Cardiac muscle cell (in vitro differentiated cells and primary cell): ENCODE data around the gene PROCR. TPM values are rescaled to one million over a fixed set of nuclear protein-coding genes. Genes with fewer than 3 reads are reported as not detected.
A peak's percentile ranks its signal among the peaks of the same experiment; 100 is the strongest.
"Not testable (repeated sequence)": the region's sequence is repeated elsewhere in the genome, so short reads cannot be mapped to it uniquely, and the experiment has no call there.

Experiments used
- DNase-seq, 2 donors: peaks; one replicate each; pipeline versions ENCODE4 v3.0.0 to v3.0.0-alpha.2; 2010 to 2017; ENCODE audit warnings: low read depth in 1 of 2, low spot score in 1 of 2
- H3K27ac ChIP-seq: fragments of 200-600 bp; sonication (generic); 2 replicates; pipeline ENCODE4 v1.5.1; 2016
- H3K27me3 ChIP-seq: fragments of 200-600 bp; sonication (generic); 2 replicates; pipeline ENCODE4 v1.6.0; 2016; ENCODE audit warnings: control low read depth
- H3K36me3 ChIP-seq: fragments of 200-600 bp; sonication (generic); 2 replicates; pipeline ENCODE4 v1.5.1; 2016; ENCODE audit warnings: control low read depth
- H3K4me1 ChIP-seq: fragments of 200-600 bp; sonication (generic); 2 replicates; pipeline ENCODE4 v1.8.1; 2017; ENCODE audit warnings: low read depth, mild to moderate bottlenecking, mixed run types
- H3K4me3 ChIP-seq: fragments of 200-600 bp; sonication (generic); 2 replicates; pipeline ENCODE4 v1.5.1; 2016; ENCODE audit warnings: mild to moderate bottlenecking
- H3K9me3 ChIP-seq: fragments of 200-600 bp; sonication (generic); 2 replicates; pipeline ENCODE4 v1.5.1; 2017; ENCODE audit warnings: low read depth, mild to moderate bottlenecking, control low read depth
- polyA plus RNA-seq: library from polyadenylated mRNA; unstranded; fragments of >200 nt; fragmentation: Nextera tagmentation; extraction: Ambion mirVana; gene quantifications from 2 replicates; pipeline ENCODE4 v1.2.1, GENCODE V29; 2016
- total RNA-seq: library from RNA; depleted of rRNA; stranded (reverse); fragments of >200 nt; gene quantifications from 2 replicates; pipeline ENCODE4 v1.2.3, GENCODE V29; 2016
- TF ChIP-seq, protein P1 (sequence below): IDR thresholded peaks from 2 replicates; pipeline ENCODE4 v1.5.1; 2012; ENCODE audit warnings: low read depth, mild to moderate bottlenecking, low read length

PROCR gene
- total and polyA plus RNA-seq, 2 experiments from 2014 or later, result 11.6 to 13.7 TPM

DNA sequence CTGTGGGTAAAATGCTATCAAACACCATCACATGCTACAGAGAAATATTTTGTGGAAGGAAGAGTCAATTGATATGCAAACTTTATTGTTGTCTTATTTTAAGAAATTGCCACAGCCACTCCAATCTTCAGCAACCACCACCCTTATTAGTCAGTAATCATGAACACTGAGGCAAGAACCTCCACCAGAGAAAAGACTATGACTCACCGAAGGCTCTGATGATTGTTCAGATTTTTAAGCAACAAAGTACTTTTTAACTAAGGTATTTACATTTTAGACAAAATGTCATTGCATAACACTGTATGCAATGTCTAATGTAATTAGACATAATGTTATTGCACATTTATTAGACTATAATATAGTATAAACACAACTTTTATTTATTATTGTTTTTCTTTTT is 28.4 kb downstream of the PROCR start:
- Histone ChIP-seq H3K4me1 (no peaks in the 10 kb centered on the region), H3K27ac (no peak overlapping the region), H3K36me3 (no peaks in the 10 kb centered on the region), H3K4me3 (no peak overlapping the region), H3K9me3 (no peaks in the 10 kb centered on the region), H3K27me3 (no peaks in the 10 kb centered on the region)
- TF ChIP-seq, protein P1, sequence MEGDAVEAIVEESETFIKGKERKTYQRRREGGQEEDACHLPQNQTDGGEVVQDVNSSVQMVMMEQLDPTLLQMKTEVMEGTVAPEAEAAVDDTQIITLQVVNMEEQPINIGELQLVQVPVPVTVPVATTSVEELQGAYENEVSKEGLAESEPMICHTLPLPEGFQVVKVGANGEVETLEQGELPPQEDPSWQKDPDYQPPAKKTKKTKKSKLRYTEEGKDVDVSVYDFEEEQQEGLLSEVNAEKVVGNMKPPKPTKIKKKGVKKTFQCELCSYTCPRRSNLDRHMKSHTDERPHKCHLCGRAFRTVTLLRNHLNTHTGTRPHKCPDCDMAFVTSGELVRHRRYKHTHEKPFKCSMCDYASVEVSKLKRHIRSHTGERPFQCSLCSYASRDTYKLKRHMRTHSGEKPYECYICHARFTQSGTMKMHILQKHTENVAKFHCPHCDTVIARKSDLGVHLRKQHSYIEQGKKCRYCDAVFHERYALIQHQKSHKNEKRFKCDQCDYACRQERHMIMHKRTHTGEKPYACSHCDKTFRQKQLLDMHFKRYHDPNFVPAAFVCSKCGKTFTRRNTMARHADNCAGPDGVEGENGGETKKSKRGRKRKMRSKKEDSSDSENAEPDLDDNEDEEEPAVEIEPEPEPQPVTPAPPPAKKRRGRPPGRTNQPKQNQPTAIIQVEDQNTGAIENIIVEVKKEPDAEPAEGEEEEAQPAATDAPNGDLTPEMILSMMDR, result no peak
- peak in 1 of 2 donors; percentile 67 for DNase-seq

DNA sequence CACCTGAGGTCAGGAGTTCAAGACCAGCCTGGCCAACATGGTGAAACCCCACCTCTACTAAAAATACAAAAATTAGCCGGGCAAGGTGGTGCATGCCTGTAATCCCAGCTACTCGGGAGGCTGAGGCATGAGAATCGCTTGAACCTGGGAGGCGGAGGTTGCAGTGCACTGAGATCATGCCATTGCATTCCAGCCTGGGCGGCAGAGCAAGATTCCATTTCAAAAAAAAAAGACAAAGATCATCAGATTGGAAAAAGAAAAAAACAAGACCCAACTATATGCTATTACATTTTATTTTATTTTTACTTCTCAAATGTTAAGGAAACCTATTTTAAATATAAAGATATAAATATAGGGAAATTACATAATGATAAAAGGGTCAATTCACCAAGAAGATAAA is 29.6 kb downstream of the PROCR start:
- not testable (repeated sequence) for DNase-seq, H3K27ac ChIP-seq, H3K9me3 ChIP-seq, H3K4me1 ChIP-seq, H3K36me3 ChIP-seq, H3K4me3 ChIP-seq, H3K27me3 ChIP-seq

DNA sequence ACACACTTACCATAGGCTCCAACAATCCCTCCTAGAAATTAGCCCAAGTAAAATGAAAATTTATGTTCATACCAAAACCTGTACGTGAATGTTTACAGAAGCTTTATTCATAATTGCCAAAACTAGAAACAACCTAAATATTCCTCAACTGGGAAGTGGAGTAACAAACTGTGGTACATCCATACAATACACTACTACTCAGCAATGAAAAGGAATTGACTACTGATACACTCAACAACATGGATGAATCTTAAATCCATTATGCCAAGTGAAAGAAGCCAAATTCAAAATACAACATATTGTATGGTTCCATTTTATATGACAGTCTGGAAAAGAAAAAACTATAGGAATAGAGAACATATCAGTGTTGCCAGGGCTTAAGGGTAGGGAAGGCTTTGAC is 34.9 kb downstream of the PROCR start:
- H3K36me3 ChIP-seq, result no peaks in the 10 kb centered on the region
- no peaks in the 10 kb centered on the region for H3K27me3 ChIP-seq
- H3K4me1 ChIP-seq, result no peaks in the 10 kb centered on the region
- DNase-seq, result no peak
- no peaks in the 10 kb centered on the region for H3K9me3 ChIP-seq
- TF ChIP-seq, protein P1, result no peak
- no peak overlapping the region for H3K27ac ChIP-seq
- no peak overlapping the region for H3K4me3 ChIP-seq

DNA sequence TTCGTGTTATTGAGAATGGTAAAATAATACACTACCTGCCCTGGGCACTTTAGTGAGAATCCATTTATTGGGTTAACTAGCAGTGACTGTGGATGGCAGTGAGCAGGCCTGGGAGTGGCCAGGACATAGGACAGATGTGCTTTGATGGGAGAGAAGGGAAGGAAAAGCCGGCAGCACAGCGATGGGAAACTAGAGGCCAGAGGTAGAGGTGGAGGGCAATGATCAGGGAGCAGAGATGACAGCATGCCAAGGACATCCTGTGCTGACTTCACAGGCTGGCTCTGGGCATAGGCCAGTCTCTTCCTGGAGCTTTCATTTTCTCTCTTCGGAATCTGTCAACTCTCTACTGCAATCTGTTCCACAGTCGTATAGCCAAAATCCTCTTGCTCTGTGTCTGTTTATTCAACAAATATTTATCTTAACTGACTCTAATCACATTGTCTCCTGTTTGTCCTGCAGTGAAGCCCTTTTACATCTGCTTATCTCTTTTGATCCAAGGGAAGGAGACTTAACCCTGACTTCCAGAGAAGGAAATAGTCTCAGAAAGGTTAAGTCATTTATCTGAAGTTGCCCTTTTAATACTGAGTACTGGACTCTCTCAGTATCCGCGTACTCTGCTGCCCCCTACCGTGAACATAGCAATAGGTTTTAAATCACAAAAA is 36.2 kb downstream of the PROCR start:
- Histone ChIP-seq H3K9me3 (no peaks in the 10 kb centered on the region), H3K36me3 (no peaks in the 10 kb centered on the region), H3K27me3 (no peaks in the 10 kb centered on the region), H3K4me1 (no peaks in the 10 kb centered on the region), H3K27ac (peak overlapping the region; percentile 31), H3K4me3 (no peak overlapping the region)
- DNase-seq, result peak; percentile 88
- TF ChIP-seq, protein P1, result peak; percentile 73

DNA sequence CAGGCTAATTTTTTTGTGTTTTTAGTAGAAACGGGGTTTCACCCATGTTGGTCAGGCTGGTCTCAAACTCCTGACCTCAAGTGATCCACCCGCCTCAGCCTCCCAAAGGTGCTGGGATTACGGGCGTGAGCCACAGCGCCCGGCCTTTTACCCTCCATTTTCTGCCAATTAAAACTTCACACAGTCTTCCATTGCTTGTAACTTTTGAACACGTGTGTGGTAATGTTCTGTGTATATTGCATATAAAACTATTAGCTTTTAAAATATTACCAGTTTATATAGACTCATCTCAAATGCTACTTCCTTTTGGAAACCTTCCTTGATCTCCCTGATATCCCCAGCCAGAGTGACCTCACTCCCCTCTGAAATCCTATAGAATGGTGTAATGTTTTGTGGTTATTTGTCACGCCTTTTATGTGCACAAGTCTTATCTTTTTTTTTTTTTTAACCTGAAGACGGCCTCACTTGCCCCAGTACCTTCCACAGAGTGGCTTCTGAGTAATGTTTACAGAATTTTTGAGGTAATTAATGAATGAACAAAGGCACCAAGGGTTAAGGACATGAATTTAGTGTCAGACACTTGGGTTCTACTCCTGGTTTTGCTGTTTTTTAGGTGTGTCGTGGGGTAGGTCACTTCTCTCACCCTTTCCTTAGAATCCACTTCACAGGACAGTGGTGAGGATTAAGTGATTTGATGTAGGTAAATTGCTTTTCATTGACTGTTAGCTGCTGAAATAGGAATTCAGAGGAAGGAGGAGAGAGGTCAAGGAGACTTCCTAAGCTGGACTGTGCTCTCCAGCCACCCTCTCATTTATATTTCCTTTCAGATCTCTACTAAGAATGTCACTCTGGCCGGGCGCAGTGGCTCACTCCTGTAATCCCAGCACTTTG is 43.4 kb downstream of the PROCR start:
- H3K9me3 ChIP-seq, result no peaks in the 10 kb centered on the region
- peak in 1 of 2 donors; percentile 53 for DNase-seq
- H3K4me1 ChIP-seq, result no peaks in the 10 kb centered on the region
- no peaks in the 10 kb centered on the region for H3K36me3 ChIP-seq
- TF ChIP-seq, protein P1, result no peak
- H3K27ac ChIP-seq, result no peak overlapping the region
- H3K27me3 ChIP-seq, result no peaks in the 10 kb centered on the region
- H3K4me3 ChIP-seq, result no peak overlapping the region

DNA sequence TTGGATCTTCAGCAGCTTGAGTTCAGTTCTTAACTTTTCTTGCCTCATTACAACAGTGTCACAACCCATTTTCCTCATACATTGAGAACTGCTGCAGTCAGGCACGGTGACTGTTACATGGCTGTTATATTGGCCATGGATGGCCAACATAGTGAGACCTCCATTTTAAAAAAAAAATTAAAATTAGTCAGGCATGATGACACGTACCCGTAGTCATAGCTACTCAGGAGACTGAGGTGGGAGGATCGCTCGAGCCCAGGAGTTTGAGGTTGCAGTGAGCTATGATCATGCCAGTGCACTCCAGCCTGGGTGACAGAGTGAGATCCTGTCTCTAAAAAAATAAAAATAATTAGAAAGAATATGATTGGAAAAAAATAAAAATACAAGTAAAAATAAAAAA is 44.7 kb downstream of the PROCR start:
- no peaks in the 10 kb centered on the region for H3K36me3 ChIP-seq
- no peak overlapping the region for H3K27ac ChIP-seq
- no peaks in the 10 kb centered on the region for H3K9me3 ChIP-seq
- H3K27me3 ChIP-seq, result no peaks in the 10 kb centered on the region
- H3K4me1 ChIP-seq, result no peaks in the 10 kb centered on the region
- H3K4me3 ChIP-seq, result no peak overlapping the region
- TF ChIP-seq, protein P1, result no peak
- DNase-seq, result no peak
